Esophagus muscularis mucosa (tissue), 4 donors: ENCODE measurements around the gene WDFY2. TPM values are rescaled to one million over a fixed set of nuclear protein-coding genes. Genes with fewer than 3 reads are reported as not detected.
A peak's percentile ranks its signal among the peaks of the same experiment; 100 is the strongest.

Source experiments
- DNase-seq: peaks from one replicate; pipeline ENCODE4 v3.0.0-alpha.2; 2017; ENCODE audit errors: extremely low spot score
- H3K27ac ChIP-seq, 4 donors: fragments of 200-600 bp; sonication (generic); replicated peaks in 1 of 4; 1 replicate in 3 of 4; 2 replicates in 1 of 4; pipeline ENCODE4 v1.5.1; 2016 to 2019; ENCODE audit warnings: mild to moderate bottlenecking in 1 of 4
- H3K27me3 ChIP-seq, 4 donors: fragments of 200-600 bp; sonication (generic); one replicate each; pipeline versions ENCODE4 v1.5.1 to v1.6.0; 2016 to 2019
- H3K36me3 ChIP-seq, 4 donors: fragments of 200-600 bp; sonication (generic); one replicate each; pipeline ENCODE4 v1.5.1; 2016 to 2019
- H3K4me1 ChIP-seq, 4 donors: fragments of 200-600 bp; sonication (generic); one replicate each; pipeline ENCODE4 v1.5.1; 2016 to 2019
- H3K4me3 ChIP-seq, 4 donors: fragments of 200-600 bp; sonication (generic); 1 replicate in 2 of 4; 2 replicates in 2 of 4; pipeline ENCODE4 v1.5.1; 2016 to 2019; ENCODE audit warnings: mild to moderate bottlenecking in 4 of 4, moderate library complexity in 1 of 4
- H3K9me3 ChIP-seq, 4 donors: fragments of 200-600 bp; sonication (generic); 1 replicate in 3 of 4; 2 replicates in 1 of 4; pipeline ENCODE4 v1.5.1; 2016 to 2019
- CTCF ChIP-seq, 3 experiments: fragments of 200-600 bp in 2 of 3; fragments of 450-650 bp in 1 of 3; sonication (generic) in 2 of 3; IDR thresholded peaks; one replicate each; pipeline ENCODE4 v1.5.1; 2017 to 2019; ENCODE audit warnings: antibody characterized with exemption in 3 of 3, mild to moderate bottlenecking in 2 of 3, moderate library complexity in 1 of 3
- EP300 ChIP-seq: sonication (generic); formaldehyde crosslinking; IDR thresholded peaks from one replicate; pipeline ENCODE4 v1.6.1; 2017; ENCODE audit warnings: antibody characterized with exemption
- POLR2A ChIP-seq: fragments of 450-650 bp; IDR thresholded peaks from one replicate; pipeline ENCODE4 v1.6.1; 2017; ENCODE audit warnings: antibody characterized with exemption, moderate library complexity, mild to moderate bottlenecking, low read depth
- POLR2AphosphoS5 ChIP-seq, 2 donors: sonication (generic); formaldehyde crosslinking; IDR thresholded peaks; one replicate each; pipeline ENCODE4 v1.6.1; 2017; ENCODE audit warnings: antibody characterized with exemption in 2 of 2
- WGBS: methylation state at CpG from one replicate; pipeline ENCODE4 v1.1.5; 2018; 5-methylcytosine and 5-hydroxymethylcytosine counted together
- intact Hi-C: fragments of 100-400 bp; cut with DNase I; formaldehyde crosslinking; loops from one replicate; pipeline ENCODE4 v1.15.1; 2023
- total RNA-seq, 4 donors: library from RNA; depleted of rRNA; stranded (reverse); fragments of >200 nt; gene quantifications; one replicate each; pipeline versions ENCODE4 v1.1.0 to v1.2.1, GENCODE V29; 2016

The WDFY2 gene
- total RNA-seq, 4 donors from 2014 or later: 4.7 to 8.7 (median 5.7) TPM

DNA sequence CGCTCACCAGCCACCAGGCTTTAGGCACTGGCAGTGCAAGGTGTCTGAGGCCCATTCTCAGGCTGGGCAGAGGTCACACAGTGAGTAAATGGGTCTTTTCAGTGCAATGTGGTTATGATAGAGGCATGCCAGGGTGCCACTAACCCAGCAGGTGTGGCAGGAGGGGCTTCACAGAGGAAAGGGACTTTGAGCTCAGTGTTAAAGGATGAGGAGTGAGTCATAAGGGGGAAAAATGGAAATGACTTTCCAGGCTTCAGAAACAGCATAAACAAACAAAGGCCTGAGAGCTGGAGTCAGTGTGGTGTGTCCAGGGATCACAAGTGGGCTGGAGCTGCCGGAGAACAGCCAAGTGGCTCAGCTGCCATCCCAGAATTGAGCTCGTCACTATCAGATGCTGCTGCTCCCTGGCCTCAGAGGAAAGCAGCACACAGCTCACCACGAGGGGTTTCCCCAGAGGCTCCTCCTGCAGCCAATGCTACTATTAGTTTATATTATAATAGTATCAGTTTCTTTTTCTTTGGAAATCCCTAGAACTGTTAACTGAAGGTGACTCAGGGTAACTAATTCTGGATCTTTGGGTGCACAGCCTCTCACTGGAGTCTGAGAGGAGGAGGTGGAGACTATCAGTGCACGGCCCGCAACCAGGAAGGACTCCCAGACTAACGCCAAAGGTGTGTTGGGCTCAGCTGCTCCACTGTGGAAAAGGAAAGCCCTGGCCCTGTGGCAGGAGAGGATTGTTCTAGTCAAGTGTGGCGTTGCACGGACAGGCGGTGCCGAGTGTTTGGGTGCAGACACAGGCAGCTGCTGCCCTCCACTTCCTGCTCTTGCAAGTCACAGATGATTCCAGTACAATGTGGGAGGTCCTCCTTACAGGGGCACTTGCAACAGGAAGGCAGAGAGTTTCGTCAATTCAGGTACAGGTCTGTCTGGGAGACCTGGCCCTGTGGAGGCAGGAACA is 180.2 kb downstream of the WDFY2 start:
- Histone ChIP-seq H3K4me3 (no peak overlapping the region), H3K27ac (peak overlapping the region; percentile 53 to 73 (median 63)), H3K4me1 (peaks cover 25 to 27% (median 26%) of the 10 kb centered on the region in 4 donors), H3K9me3 (no peaks in the 10 kb centered on the region), H3K27me3 (no peaks in the 10 kb centered on the region), H3K36me3 (peaks cover 3 to 60% (median 19%) of the 10 kb centered on the region in 4 donors)
- intact Hi-C loops: no loop called here
- WGBS: 52% methylated on average over 11 of the region's 12 CpGs
- TF ChIP-seq EP300 (no peak), POLR2AphosphoS5 (IDR thresholded peaks at IDR 0.05) (peak; percentile 42 to 56)
- peak; percentile 91 for DNase-seq

- H3K4me3 ChIP-seq: no peak overlapping the region
- intact Hi-C loops: no loop called here
- peaks cover 32 to 33% (median 32%) of the 10 kb centered on the region in 4 donors for H3K4me1 ChIP-seq
- TF ChIP-seq POLR2AphosphoS5 (IDR thresholded peaks at IDR 0.05): no peak
- TF ChIP-seq POLR2A: no peak
- TF ChIP-seq CTCF (IDR thresholded peaks at IDR 0.05): no peak
- no peak for TF ChIP-seq EP300
- peak overlapping the region; percentile 53 to 73 (median 63) for H3K27ac ChIP-seq
- no peaks in the 10 kb centered on the region for H3K9me3 ChIP-seq
- 81% methylated on average over 4 of the region's 4 CpGs for WGBS
- DNase-seq: no peak
- H3K27me3 ChIP-seq: no peaks in the 10 kb centered on the region
- peaks cover 0 to 54% (median 15%) of the 10 kb centered on the region in 4 donors for H3K36me3 ChIP-seq
These were observed 180.9 kb downstream of the WDFY2 start for GRCh38 chr13:51765142-51765515.

DNA sequence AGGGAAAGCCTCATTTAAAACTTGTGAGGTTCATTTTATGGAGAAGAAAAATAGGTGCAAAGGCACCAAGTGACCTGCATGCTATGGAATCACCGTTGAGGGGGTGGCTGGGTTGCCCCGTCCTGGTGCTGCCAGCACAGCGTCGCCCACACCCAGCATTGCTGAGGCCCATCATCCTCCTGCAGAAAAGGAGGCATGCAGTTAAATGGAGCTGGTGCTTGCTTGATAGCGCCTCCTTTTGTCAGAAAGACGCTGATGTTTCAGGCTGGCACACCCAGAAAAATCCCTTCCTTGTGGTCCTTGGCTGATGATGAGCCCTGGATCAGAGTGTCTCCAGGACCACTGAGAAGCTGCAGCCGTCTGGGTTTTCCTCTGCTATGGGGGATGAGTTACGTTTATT is 182.8 kb downstream of the WDFY2 start:
- DNase-seq: peak; percentile 37
- Histone ChIP-seq H3K4me3 (no peak overlapping the region), H3K36me3 (peaks cover 0 to 53% (median 9%) of the 10 kb centered on the region in 4 donors), H3K27me3 (no peaks in the 10 kb centered on the region), H3K9me3 (no peaks in the 10 kb centered on the region), H3K4me1 (peaks cover 33 to 42% (median 37%) of the 10 kb centered on the region in 4 donors), H3K27ac (no peak overlapping the region)
- TF ChIP-seq EP300 (no peak), POLR2AphosphoS5 (IDR thresholded peaks at IDR 0.05) (no peak), POLR2A (no peak), CTCF (IDR thresholded peaks at IDR 0.05) (no peak)
- 96% methylated on average over 6 of the region's 8 CpGs for WGBS
- intact Hi-C loops: no loop called here

GRCh38 chr13:51768378-51768921 is 184.2 kb downstream of the WDFY2 start:
- TF ChIP-seq EP300 (no peak), CTCF (IDR thresholded peaks at IDR 0.05) (no peak)
- H3K27me3 ChIP-seq: no peaks in the 10 kb centered on the region
- peak; percentile 82 for DNase-seq
- H3K4me3 ChIP-seq: no peak overlapping the region
- H3K27ac ChIP-seq: peak overlapping the region in 3 of 4 donors; percentile 60 to 78 (median 68)
- WGBS: 80% methylated on average over 11 of the region's 15 CpGs
- H3K9me3 ChIP-seq: no peaks in the 10 kb centered on the region
- H3K36me3 ChIP-seq: peaks cover 0 to 60% (median 11%) of the 10 kb centered on the region in 4 donors
- H3K4me1 ChIP-seq: peaks cover 32 to 42% (median 37%) of the 10 kb centered on the region in 4 donors
- intact Hi-C loops: no loop called here

DNA sequence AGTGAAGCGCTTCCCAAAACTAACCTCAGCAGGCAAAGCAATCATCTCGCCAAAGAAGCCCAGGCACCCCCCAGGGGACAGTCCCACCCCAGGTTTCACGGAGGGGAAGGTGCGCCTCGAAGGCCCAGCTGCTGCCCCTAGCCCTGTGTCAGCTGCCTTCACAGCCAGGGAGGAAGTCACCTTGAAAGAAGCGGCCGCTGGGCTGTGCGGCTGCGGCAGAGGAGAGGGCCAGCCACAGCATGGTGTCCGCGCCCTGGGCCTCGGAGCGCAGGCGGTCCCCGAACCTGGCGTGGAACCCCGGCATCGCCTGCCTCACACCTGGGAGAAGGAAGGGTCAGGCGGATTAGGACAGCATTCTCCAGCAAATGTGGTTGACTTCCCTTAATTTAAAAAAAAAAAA is 184.7 kb downstream of the WDFY2 start:
- Histone ChIP-seq H3K27ac (peak overlapping the region; percentile 60 to 78 (median 70)), H3K4me1 (peaks cover 28 to 41% (median 34%) of the 10 kb centered on the region in 4 donors), H3K9me3 (no peaks in the 10 kb centered on the region), H3K4me3 (no peak overlapping the region), H3K27me3 (no peaks in the 10 kb centered on the region), H3K36me3 (peaks cover 0 to 66% (median 14%) of the 10 kb centered on the region in 4 donors)
- TF ChIP-seq POLR2AphosphoS5 (IDR thresholded peaks at IDR 0.05) (no peak), POLR2A (no peak), EP300 (no peak), CTCF (IDR thresholded peaks at IDR 0.05) (no peak)
- intact Hi-C loops: no loop called here
- peak; percentile 64 for DNase-seq
- 96% methylated on average over 16 of the region's 19 CpGs for WGBS
